ENCODE measurements around the gene IGLL5.

Gene IGLL5

GRCh38 chr22:22848364-22848866, 39.2 kb upstream of the IGLL5 start:
- no peak overlapping the region for H3K9ac ChIP-seq (ENCODE audit: low read length)
- no peaks in the 10 kb centered on the region for H3K27me3 ChIP-seq (ENCODE audit: low read depth, low read length)
- H3K27ac ChIP-seq (ENCODE audit: low read length): no peak overlapping the region
- H3K4me3 ChIP-seq (ENCODE audit: low read length): no peak overlapping the region
- H3K4me1 ChIP-seq (ENCODE audit: low read length): no peaks in the 10 kb centered on the region
- H3K4me2 ChIP-seq (ENCODE audit: low read length): no peak overlapping the region
- H2AFZ ChIP-seq (ENCODE audit: low read depth, low read length): no peak overlapping the region
- TF ChIP-seq EZH2phosphoT487 (IDR thresholded peaks at IDR 0.05; ENCODE audit: low read depth) (no peak), CTCF (IDR thresholded peaks at IDR 0.05; ENCODE audit: low read depth, low read length) (no peak)
- H3K79me2 ChIP-seq (ENCODE audit: low read length): no peaks in the 10 kb centered on the region
- H3K9me3 ChIP-seq (ENCODE audit: insufficient read depth, low read length): no peaks in the 10 kb centered on the region
- no peaks in the 10 kb centered on the region for H4K20me1 ChIP-seq (ENCODE audit: insufficient read depth, low read length)
- H3K36me3 ChIP-seq (replicated peaks; ENCODE audit: low read depth, low read length): no peaks in the 10 kb centered on the region

GRCh38 chr22:22849640-22850610, 37.7 kb upstream of the IGLL5 start:
- Histone ChIP-seq H3K9ac (ENCODE audit: low read length) (no peak overlapping the region), H3K27ac (ENCODE audit: low read length) (no peak overlapping the region), H3K36me3 (replicated peaks; ENCODE audit: low read depth, low read length) (no peaks in the 10 kb centered on the region), H3K4me2 (ENCODE audit: low read length) (no peak overlapping the region), H3K4me1 (ENCODE audit: low read length) (no peaks in the 10 kb centered on the region), H3K9me3 (ENCODE audit: insufficient read depth, low read length) (no peaks in the 10 kb centered on the region), H3K27me3 (ENCODE audit: low read depth, low read length) (no peaks in the 10 kb centered on the region), H2AFZ (ENCODE audit: low read depth, low read length) (no peak overlapping the region), H4K20me1 (ENCODE audit: insufficient read depth, low read length) (no peaks in the 10 kb centered on the region), H3K79me2 (ENCODE audit: low read length) (no peaks in the 10 kb centered on the region), H3K4me3 (ENCODE audit: low read length) (no peak overlapping the region)
- no peak for TF ChIP-seq CTCF (IDR thresholded peaks at IDR 0.05; ENCODE audit: low read depth, low read length)
- TF ChIP-seq EZH2phosphoT487 (IDR thresholded peaks at IDR 0.05; ENCODE audit: low read depth): no peak

GRCh38 chr22:22851969-22852368, 35.6 kb upstream of the IGLL5 start:
- no peaks in the 10 kb centered on the region for H3K4me1 ChIP-seq (ENCODE audit: low read length)
- no peak overlapping the region for H3K9ac ChIP-seq (ENCODE audit: low read length)
- H3K27ac ChIP-seq (ENCODE audit: low read length): no peak overlapping the region
- H3K4me2 ChIP-seq (ENCODE audit: low read length): no peak overlapping the region
- no peaks in the 10 kb centered on the region for H3K36me3 ChIP-seq (replicated peaks; ENCODE audit: low read depth, low read length)
- no peaks in the 10 kb centered on the region for H3K9me3 ChIP-seq (ENCODE audit: insufficient read depth, low read length)
- H4K20me1 ChIP-seq (ENCODE audit: insufficient read depth, low read length): no peaks in the 10 kb centered on the region
- no peaks in the 10 kb centered on the region for H3K79me2 ChIP-seq (ENCODE audit: low read length)
- no peak overlapping the region for H3K4me3 ChIP-seq (ENCODE audit: low read length)
- no peak for TF ChIP-seq CTCF (IDR thresholded peaks at IDR 0.05; ENCODE audit: low read depth, low read length)
- TF ChIP-seq EZH2phosphoT487 (IDR thresholded peaks at IDR 0.05; ENCODE audit: low read depth): no peak
- no peak overlapping the region for H2AFZ ChIP-seq (ENCODE audit: low read depth, low read length)
- H3K27me3 ChIP-seq (ENCODE audit: low read depth, low read length): no peaks in the 10 kb centered on the region

- H3K27ac ChIP-seq (ENCODE audit: low read length): no peak overlapping the region
- no peak overlapping the region for H2AFZ ChIP-seq (ENCODE audit: low read depth, low read length)
- no peak overlapping the region for H3K9ac ChIP-seq (ENCODE audit: low read length)
- no peaks in the 10 kb centered on the region for H4K20me1 ChIP-seq (ENCODE audit: insufficient read depth, low read length)
- TF ChIP-seq EZH2phosphoT487 (IDR thresholded peaks at IDR 0.05; ENCODE audit: low read depth) (no peak), CTCF (IDR thresholded peaks at IDR 0.05; ENCODE audit: low read depth, low read length) (no peak)
- no peak overlapping the region for H3K4me3 ChIP-seq (ENCODE audit: low read length)
- no peaks in the 10 kb centered on the region for H3K79me2 ChIP-seq (ENCODE audit: low read length)
- H3K4me2 ChIP-seq (ENCODE audit: low read length): no peak overlapping the region
- no peaks in the 10 kb centered on the region for H3K27me3 ChIP-seq (ENCODE audit: low read depth, low read length)
- no peaks in the 10 kb centered on the region for H3K4me1 ChIP-seq (ENCODE audit: low read length)
- H3K9me3 ChIP-seq (ENCODE audit: insufficient read depth, low read length): no peaks in the 10 kb centered on the region
- no peaks in the 10 kb centered on the region for H3K36me3 ChIP-seq (replicated peaks; ENCODE audit: low read depth, low read length)
Observed at GRCh38 chr22:22853713-22854112, 33.9 kb upstream of the IGLL5 start.
